CD4-positive, alpha-beta T cell (primary cell): Measurements from ENCODE around the gene IDNK. TPM values are rescaled to one million over a fixed set of nuclear protein-coding genes. Genes with fewer than 3 reads are reported as not detected.

ENCODE experiments used
- ATAC-seq: fragments of 200-7000 bp; cut with Tn5 transposase; one replicate; pipeline ENCODE4 v1.10.0; 2022; ENCODE audit warnings: mild to moderate bottlenecking; ENCODE audit not compliant: poor library complexity
- CTCF ChIA-PET: fragments of 350-600 bp; sonication (Branson Sonifier 250); formaldehyde crosslinking; loops from one replicate; lab custom pipeline; 2021; ENCODE audit warnings: antibody characterized with exemption, inconsistent platforms; lab: Charles Lee
- POLR2A ChIA-PET: fragments of 350-600 bp; sonication (Branson Sonifier 250); formaldehyde crosslinking; loops from one replicate; lab custom pipeline; 2021; ENCODE audit warnings: antibody characterized with exemption, inconsistent platforms; lab: Charles Lee
- DNase-seq, 14 experiments: peaks; one replicate each; pipeline ENCODE4 v3.0.0-alpha.2; 2013 to 2020; ENCODE audit warnings: mixed read lengths in 2 of 14
- H3K27ac ChIP-seq, 2 donors: one replicate each; pipeline versions ENCODE4 v1.5.1 to v1.7.0; 2013; ENCODE audit warnings: low read length in 2 of 2, low read depth in 1 of 2, mild to moderate bottlenecking in 1 of 2
- H3K27me3 ChIP-seq, 2 experiments: 1 replicate in 1 of 2; 2 replicates in 1 of 2; pipeline versions ENCODE4 v1.6.1 to v1.7.0; 2013; ENCODE audit warnings: low read length in 2 of 2, control low read depth in 1 of 2, mild to moderate bottlenecking in 1 of 2, moderate library complexity in 1 of 2; ENCODE audit not compliant: insufficient read depth in 2 of 2, control insufficient read depth in 1 of 2
- H3K36me3 ChIP-seq: one replicate; pipeline ENCODE4 v1.6.1; 2013; ENCODE audit warnings: low read length, control low read depth; ENCODE audit not compliant: insufficient read depth
- H3K4me1 ChIP-seq: one replicate; pipeline ENCODE4 v1.6.1; 2013; ENCODE audit warnings: low read length, control low read depth; ENCODE audit not compliant: insufficient read depth
- H3K4me3 ChIP-seq: one replicate; pipeline ENCODE4 v1.5.1; 2013; ENCODE audit warnings: mild to moderate bottlenecking, low read length, moderate library complexity
- H3K9me3 ChIP-seq, 2 experiments: 1 replicate in 1 of 2; 2 replicates in 1 of 2; pipeline versions ENCODE4 v1.6.1 to v1.7.0; 2013; ENCODE audit warnings: low read length in 2 of 2, mild to moderate bottlenecking in 2 of 2, control low read depth in 1 of 2, moderate library complexity in 1 of 2; ENCODE audit not compliant: control insufficient read depth in 1 of 2, insufficient read depth in 1 of 2
- H3K27ac Mint-ChIP-seq: one replicate; pipeline ENCODE4 v1.8.0; 2020; ENCODE audit warnings: mixed read lengths
- H3K27me3 Mint-ChIP-seq: one replicate; pipeline ENCODE4 v1.8.0; 2021; ENCODE audit warnings: mixed read lengths
- H3K36me3 Mint-ChIP-seq: one replicate; pipeline ENCODE4 v1.8.0; 2021; ENCODE audit warnings: low read depth, mixed read lengths
- H3K4me1 Mint-ChIP-seq: one replicate; pipeline ENCODE4 v1.8.0; 2021; ENCODE audit warnings: low read depth, mixed read lengths
- H3K4me3 Mint-ChIP-seq: one replicate; pipeline ENCODE4 v1.8.0; 2020; ENCODE audit warnings: mild to moderate bottlenecking, mixed read lengths
- H3K9me3 Mint-ChIP-seq: one replicate; pipeline ENCODE4 v1.8.0; 2020; ENCODE audit warnings: mixed read lengths
- CTCF ChIP-seq: fragments of 200-600 bp; IDR thresholded peaks from one replicate; pipeline ENCODE4 v1.8.0; 2022; ENCODE audit warnings: antibody characterized with exemption, mild to moderate bottlenecking
- intact Hi-C, 2 experiments: fragments of 100-400 bp; cut with DNase I in 1 of 2; cut with micrococcal nuclease in 1 of 2; formaldehyde crosslinking; loops; one replicate each; pipeline versions ENCODE4 v1.15.1 to v1.9.0; 2023 to 2025; cut with DNase I, micrococcal nuclease
- total RNA-seq, 174 experiments: library from RNA in 2 of 174; stranded (reverse) in 2 of 174; gene quantifications; one replicate each; pipeline ENCODE4 v1.2.3 and lab custom pipeline; 2021 to 2026

The IDNK gene
- total RNA-seq, 2 experiments from 2014 or later: 5.4 to 5.6 TPM

- Mint-ChIP-seq H3K4me3 (no peak overlapping the region), H3K4me1 (no peaks in the 10 kb centered on the region), H3K9me3 (no peaks in the 10 kb centered on the region), H3K27ac (no peak overlapping the region), H3K27me3 (no peaks in the 10 kb centered on the region), H3K36me3 (peaks cover 11% of the 10 kb centered on the region)
- ATAC-seq (no peak), DNase-seq (no peak)
- CTCF ChIA-PET: interaction anchor here (0.9 to 1.5 kb wide), 2 partner anchors 10 to 41 kb away, joined by 5 read pairs; no protein-coding TSS in a partner anchor
- POLR2A ChIA-PET: no interaction called here
- Histone ChIP-seq H3K9me3 (no peaks in the 10 kb centered on the region), H3K36me3 (peaks cover 8% of the 10 kb centered on the region), H3K4me3 (no peak overlapping the region), H3K27me3 (no peaks in the 10 kb centered on the region), H3K4me1 (no peaks in the 10 kb centered on the region), H3K27ac (no peak overlapping the region)
- intact Hi-C loops: no loop called here
- TF ChIP-seq CTCF: no peak
These were observed 8.1 kb downstream of the IDNK start for GRCh38 chr9:83630938-83631457.

- Histone ChIP-seq H3K36me3 (peaks cover 3% of the 10 kb centered on the region), H3K27ac (no peak overlapping the region), H3K27me3 (no peaks in the 10 kb centered on the region), H3K9me3 (no peaks in the 10 kb centered on the region), H3K4me3 (no peak overlapping the region), H3K4me1 (no peaks in the 10 kb centered on the region)
- Mint-ChIP-seq H3K9me3 (no peaks in the 10 kb centered on the region), H3K36me3 (peaks cover 7% of the 10 kb centered on the region), H3K27ac (no peak overlapping the region), H3K4me1 (no peaks in the 10 kb centered on the region), H3K27me3 (no peaks in the 10 kb centered on the region), H3K4me3 (no peak overlapping the region)
- intact Hi-C loops: no loop called here
- ATAC-seq (no peak), DNase-seq (no peak)
- TF ChIP-seq CTCF: no peak
- ChIA-PET POLR2A (no interaction called here), CTCF (no interaction called here)
These were observed 10.3 kb downstream of the IDNK start for GRCh38 chr9:83633255-83633654.

GRCh38 chr9:83633676-83634075 lies 10.7 kb downstream of the IDNK start:
- ATAC-seq (no peak), DNase-seq (no peak)
- Histone ChIP-seq H3K27me3 (no peaks in the 10 kb centered on the region), H3K27ac (no peak overlapping the region), H3K9me3 (no peaks in the 10 kb centered on the region), H3K4me1 (no peaks in the 10 kb centered on the region), H3K36me3 (peaks cover 3% of the 10 kb centered on the region), H3K4me3 (no peak overlapping the region)
- intact Hi-C loops: no loop called here
- Mint-ChIP-seq H3K4me3 (no peak overlapping the region), H3K27me3 (no peaks in the 10 kb centered on the region), H3K27ac (no peak overlapping the region), H3K4me1 (no peaks in the 10 kb centered on the region), H3K9me3 (no peaks in the 10 kb centered on the region), H3K36me3 (peaks cover 7% of the 10 kb centered on the region)
- ChIA-PET CTCF (no interaction called here), POLR2A (no interaction called here)
- no peak for TF ChIP-seq CTCF
